ENCODE measurements around the gene SLC44A3.

SLC44A3 gene

DNA sequence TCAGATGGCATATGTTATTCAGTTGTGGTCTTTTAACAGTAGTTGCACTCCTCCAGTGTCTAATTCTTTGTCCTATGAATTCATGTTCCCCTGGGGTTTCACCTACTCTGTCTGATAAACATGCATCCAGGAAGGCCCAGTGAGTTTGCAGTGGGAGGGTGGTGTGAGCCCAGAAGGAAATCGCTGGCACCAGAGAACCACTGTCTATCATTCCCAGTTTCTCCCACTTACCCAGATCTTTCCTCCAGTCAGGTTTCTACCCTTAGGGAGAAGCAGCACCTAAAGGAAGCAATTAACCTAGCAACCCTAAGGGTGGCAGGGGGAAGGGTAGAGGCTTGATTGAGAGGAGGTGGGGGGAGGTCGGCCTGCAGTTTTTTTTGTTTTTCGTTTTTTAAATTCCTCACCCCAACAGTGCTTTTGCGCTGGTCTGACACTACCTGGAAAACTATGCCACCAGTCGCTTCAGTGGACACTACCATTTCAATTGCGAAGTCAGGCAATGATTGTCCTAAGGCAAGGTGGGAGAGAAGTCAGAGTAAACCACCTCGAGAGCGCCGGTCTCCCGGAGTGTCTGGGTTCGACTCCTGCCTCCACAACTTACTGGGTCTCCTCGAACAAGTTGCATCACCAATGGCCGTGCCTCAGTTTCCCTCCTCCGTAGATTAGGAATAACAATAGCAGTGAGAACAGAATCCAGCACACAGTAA, 766 bp upstream of the SLC44A3 start:
- no peak for DNase-seq (ENCODE audit: low read depth)
- peak overlapping the region; percentile 8 for H3K4me3 ChIP-seq (ENCODE audit: low read depth, low read length)

DNA sequence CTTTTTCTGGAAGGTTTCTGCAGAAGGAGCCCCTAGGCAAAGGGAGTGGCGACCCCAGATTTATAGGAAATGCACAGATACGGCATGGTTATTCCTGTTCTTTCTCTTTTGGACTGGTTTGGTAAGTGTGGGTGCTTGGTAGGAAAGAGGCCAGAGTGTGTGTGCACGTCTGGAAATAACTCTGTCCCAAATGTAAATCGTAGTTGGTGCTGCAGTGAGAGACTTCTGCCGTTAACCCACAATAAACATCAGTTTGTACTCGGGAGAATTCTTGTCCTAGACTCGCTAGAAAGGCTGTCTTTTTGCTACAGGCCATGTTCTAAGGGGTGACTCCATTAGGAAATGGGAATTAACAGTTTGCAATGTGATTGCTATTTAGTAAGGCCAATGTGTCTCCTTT, 779 bp downstream of the SLC44A3 start:
- TF ChIP-seq MAX (IDR thresholded peaks at IDR 0.05; ENCODE audit: low read depth, low read length), result no peak
- no peak for TF ChIP-seq MYC (IDR thresholded peaks at IDR 0.05; ENCODE audit: low read depth, low read length)
- H3K4me3 ChIP-seq (ENCODE audit: low read depth, low read length), result no peak overlapping the region
- no peak for DNase-seq (ENCODE audit: low read depth)

More for the DNA sequence above, 766 bp upstream of the SLC44A3 start:
- no peak for TF ChIP-seq MYC (IDR thresholded peaks at IDR 0.05; ENCODE audit: low read depth, low read length)
- no peak for TF ChIP-seq MAX (IDR thresholded peaks at IDR 0.05; ENCODE audit: low read depth, low read length)
- no peak for TF ChIP-seq POLR2A (IDR thresholded peaks at IDR 0.05; ENCODE audit: extremely low read depth, insufficient read length)
- TF ChIP-seq, protein P1, sequence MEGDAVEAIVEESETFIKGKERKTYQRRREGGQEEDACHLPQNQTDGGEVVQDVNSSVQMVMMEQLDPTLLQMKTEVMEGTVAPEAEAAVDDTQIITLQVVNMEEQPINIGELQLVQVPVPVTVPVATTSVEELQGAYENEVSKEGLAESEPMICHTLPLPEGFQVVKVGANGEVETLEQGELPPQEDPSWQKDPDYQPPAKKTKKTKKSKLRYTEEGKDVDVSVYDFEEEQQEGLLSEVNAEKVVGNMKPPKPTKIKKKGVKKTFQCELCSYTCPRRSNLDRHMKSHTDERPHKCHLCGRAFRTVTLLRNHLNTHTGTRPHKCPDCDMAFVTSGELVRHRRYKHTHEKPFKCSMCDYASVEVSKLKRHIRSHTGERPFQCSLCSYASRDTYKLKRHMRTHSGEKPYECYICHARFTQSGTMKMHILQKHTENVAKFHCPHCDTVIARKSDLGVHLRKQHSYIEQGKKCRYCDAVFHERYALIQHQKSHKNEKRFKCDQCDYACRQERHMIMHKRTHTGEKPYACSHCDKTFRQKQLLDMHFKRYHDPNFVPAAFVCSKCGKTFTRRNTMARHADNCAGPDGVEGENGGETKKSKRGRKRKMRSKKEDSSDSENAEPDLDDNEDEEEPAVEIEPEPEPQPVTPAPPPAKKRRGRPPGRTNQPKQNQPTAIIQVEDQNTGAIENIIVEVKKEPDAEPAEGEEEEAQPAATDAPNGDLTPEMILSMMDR (IDR thresholded peaks at IDR 0.05; ENCODE audit: low read depth, low read length), result no peak

GRCh38 chr1:94821636-94822305, 1.6 kb downstream of the SLC44A3 start:
- DNase-seq (ENCODE audit: low read depth), result no peak
- TF ChIP-seq POLR2A (IDR thresholded peaks at IDR 0.05; ENCODE audit: extremely low read depth, insufficient read length) (no peak), MYC (IDR thresholded peaks at IDR 0.05; ENCODE audit: low read depth, low read length) (no peak), MAX (IDR thresholded peaks at IDR 0.05; ENCODE audit: low read depth, low read length) (no peak)
- TF ChIP-seq, protein P1 (IDR thresholded peaks at IDR 0.05; ENCODE audit: low read depth, low read length), result no peak
- H3K4me3 ChIP-seq (ENCODE audit: low read depth, low read length), result no peak overlapping the region

- no peak for DNase-seq (ENCODE audit: low read depth)
- no peak overlapping the region for H3K4me3 ChIP-seq (ENCODE audit: low read depth, low read length)
- TF ChIP-seq POLR2A (IDR thresholded peaks at IDR 0.05; ENCODE audit: extremely low read depth, insufficient read length), result no peak
- TF ChIP-seq MYC (IDR thresholded peaks at IDR 0.05; ENCODE audit: low read depth, low read length), result no peak
- TF ChIP-seq, protein P1 (IDR thresholded peaks at IDR 0.05; ENCODE audit: low read depth, low read length), result no peak
- no peak for TF ChIP-seq MAX (IDR thresholded peaks at IDR 0.05; ENCODE audit: low read depth, low read length)
These were observed 3.0 kb downstream of the SLC44A3 start for GRCh38 chr1:94823116-94823515.

DNA sequence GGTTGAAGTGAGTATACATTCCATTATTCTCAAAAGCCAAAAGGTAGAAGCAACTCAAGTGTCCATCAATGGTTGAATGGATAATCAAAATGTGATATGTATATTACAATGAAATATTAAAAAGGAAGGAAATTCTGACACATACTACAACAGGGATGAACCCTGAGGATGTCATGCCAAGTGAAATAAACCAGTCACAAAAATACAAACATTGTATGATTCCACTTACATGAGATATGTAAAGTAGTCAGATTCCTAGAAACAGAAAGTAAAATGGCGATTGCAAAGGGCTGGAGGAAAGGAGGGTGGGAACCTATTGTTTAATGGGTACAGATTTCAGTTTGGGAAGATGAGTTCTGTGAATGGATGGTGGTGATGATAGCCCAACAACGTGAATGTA, 5.8 kb downstream of the SLC44A3 start:
- TF ChIP-seq MYC (IDR thresholded peaks at IDR 0.05; ENCODE audit: low read depth, low read length), result no peak
- no peak for TF ChIP-seq POLR2A (IDR thresholded peaks at IDR 0.05; ENCODE audit: extremely low read depth, insufficient read length)
- TF ChIP-seq, protein P1 (IDR thresholded peaks at IDR 0.05; ENCODE audit: low read depth, low read length), result no peak
- no peak for TF ChIP-seq MAX (IDR thresholded peaks at IDR 0.05; ENCODE audit: low read depth, low read length)
- no peak for DNase-seq (ENCODE audit: low read depth)
- no peak overlapping the region for H3K4me3 ChIP-seq (ENCODE audit: low read depth, low read length)

DNA sequence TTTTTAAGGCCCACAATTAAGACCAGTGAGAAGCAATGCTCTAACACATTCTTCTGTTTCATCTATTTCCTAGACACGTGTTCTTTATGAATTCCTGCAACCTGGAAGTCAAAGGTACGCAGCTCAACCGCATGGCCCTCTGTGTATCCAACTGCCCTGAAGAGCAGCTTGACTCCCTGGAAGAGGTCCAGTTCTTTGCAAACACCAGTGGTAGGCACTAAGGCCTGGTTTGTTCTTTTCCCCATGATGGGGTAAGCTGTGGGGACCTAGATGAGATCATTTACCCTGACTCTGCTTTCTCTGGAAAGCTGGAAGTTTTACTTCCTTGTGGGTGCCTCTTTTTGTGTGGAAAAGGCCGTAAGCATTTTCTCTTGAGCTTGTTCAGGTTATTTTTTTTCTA, 7.3 kb downstream of the SLC44A3 start:
- no peak overlapping the region for H3K4me3 ChIP-seq (ENCODE audit: low read depth, low read length)
- no peak for TF ChIP-seq MAX (IDR thresholded peaks at IDR 0.05; ENCODE audit: low read depth, low read length)
- TF ChIP-seq, protein P1 (IDR thresholded peaks at IDR 0.05; ENCODE audit: low read depth, low read length), result no peak
- no peak for TF ChIP-seq POLR2A (IDR thresholded peaks at IDR 0.05; ENCODE audit: extremely low read depth, insufficient read length)
- no peak for TF ChIP-seq MYC (IDR thresholded peaks at IDR 0.05; ENCODE audit: low read depth, low read length)
- DNase-seq (ENCODE audit: low read depth), result no peak
